Measurements from ENCODE around the gene HBEGF. TPM values are rescaled to one million over a fixed set of nuclear protein-coding genes. Genes with fewer than 3 reads are reported as not detected.
A peak's percentile ranks its signal among the peaks of the same experiment; 100 is the strongest.

HBEGF gene
- total RNA-seq, 1 experiment from 2014 or later: 2.4 TPM

GRCh38 chr5:140303966-140304365, 42.4 kb downstream of the HBEGF start:
- Mint-ChIP-seq H3K27ac (no peak overlapping the region), H3K4me3 (peak overlapping the region; percentile 25 to 62; a peak in 3 of 5 replicates), H3K36me3 (ENCODE audit: insufficient read depth in 1 of 3, low read depth in 3 of 3) (peaks cover 2 to 12% (median 11%) of the 10 kb centered on the region in 3 experiments), H3K4me1 (peaks cover 4 to 7% of the 10 kb centered on the region in 2 experiments; a peak in 3 of 4 replicates), H3K27me3 (ENCODE audit: low read depth) (peaks cover 2% of the 10 kb centered on the region), H3K9me3 (peaks cover 0 to 2% of the 10 kb centered on the region in 2 experiments; a peak in 1 of 5 replicates)
- Histone ChIP-seq H4K91ac (ENCODE audit: insufficient read length, low read depth, low read length) (no peak overlapping the region), H2BK120ac (ENCODE audit: low read depth, low read length, poor library complexity, severe bottlenecking) (no peak overlapping the region), H3K23me2 (ENCODE audit: insufficient read length, low read depth, low read length, poor library complexity, severe bottlenecking) (peaks cover 11% of the 10 kb centered on the region), H3K23ac (ENCODE audit: insufficient read length, low read depth, low read length) (no peak overlapping the region), H3K79me1 (ENCODE audit: insufficient read depth, low read depth, low read length, poor library complexity, severe bottlenecking) (peaks cover 11% of the 10 kb centered on the region), H3K27me3 (ENCODE audit: insufficient read depth, low read length) (no peaks in the 10 kb centered on the region), H4K20me1 (ENCODE audit: control insufficient read depth, insufficient read depth, insufficient read length) (no peaks in the 10 kb centered on the region), H3K4me2 (ENCODE audit: insufficient read depth, insufficient read length, low read length) (no peak overlapping the region), H3K4ac (ENCODE audit: low read depth, low read length) (no peak overlapping the region), H2BK5ac (ENCODE audit: insufficient read length, low read length) (no peak overlapping the region), H3K27ac (ENCODE audit: insufficient read length, low read depth, low read length) (no peak overlapping the region), H3K56ac (ENCODE audit: insufficient read length, low read depth, low read length) (no peak overlapping the region), H4K5ac (ENCODE audit: insufficient read length, low read depth, low read length) (no peak overlapping the region), H3K9ac (ENCODE audit: extremely low read depth, insufficient read length, low read length) (no peak overlapping the region), H2BK12ac (ENCODE audit: insufficient read length, low read depth, low read length) (no peak overlapping the region), H3K14ac (ENCODE audit: insufficient read depth, low read length) (no peak overlapping the region), H2BK20ac (ENCODE audit: low read depth, low read length, poor library complexity, severe bottlenecking) (no peak overlapping the region), H3K4me1 (ENCODE audit: insufficient read depth, low read length) (no peaks in the 10 kb centered on the region), H3T11ph (ENCODE audit: low read length) (no peak overlapping the region), H3K9me3 (ENCODE audit: control insufficient read depth, low read depth, low read length) (no peaks in the 10 kb centered on the region), H3K79me2 (ENCODE audit: insufficient read depth, low read length) (peaks cover 8% of the 10 kb centered on the region; the same call in 1 of the 2 replicates), H2AK5ac (ENCODE audit: insufficient read length, low read length) (no peak overlapping the region), H3K18ac (ENCODE audit: insufficient read length, low read depth, low read length) (no peak overlapping the region), H2AFZ (ENCODE audit: low read length) (no peak overlapping the region), H2BK15ac (ENCODE audit: low read depth, low read length) (no peak overlapping the region), H4K8ac (replicated peaks; ENCODE audit: insufficient read length, low read depth, low read length) (no peak overlapping the region)
- no peak for DNase-seq
- WGBS (ENCODE audit: extremely low coverage, insufficient read length, low lambda C conversion rate): no CpG with 5 or more reads among the region's 15 CpGs
- TF ChIP-seq CTCF (conservative IDR thresholded peaks at IDR 0.05): no peak

Measured in H9 (cell line).